Measurements from ENCODE around the gene ATXN1L.
"Not testable (repeated sequence)": the region's sequence is repeated elsewhere in the genome, so short reads cannot be mapped to it uniquely, and the experiment has no call there.

Gene ATXN1L

DNA sequence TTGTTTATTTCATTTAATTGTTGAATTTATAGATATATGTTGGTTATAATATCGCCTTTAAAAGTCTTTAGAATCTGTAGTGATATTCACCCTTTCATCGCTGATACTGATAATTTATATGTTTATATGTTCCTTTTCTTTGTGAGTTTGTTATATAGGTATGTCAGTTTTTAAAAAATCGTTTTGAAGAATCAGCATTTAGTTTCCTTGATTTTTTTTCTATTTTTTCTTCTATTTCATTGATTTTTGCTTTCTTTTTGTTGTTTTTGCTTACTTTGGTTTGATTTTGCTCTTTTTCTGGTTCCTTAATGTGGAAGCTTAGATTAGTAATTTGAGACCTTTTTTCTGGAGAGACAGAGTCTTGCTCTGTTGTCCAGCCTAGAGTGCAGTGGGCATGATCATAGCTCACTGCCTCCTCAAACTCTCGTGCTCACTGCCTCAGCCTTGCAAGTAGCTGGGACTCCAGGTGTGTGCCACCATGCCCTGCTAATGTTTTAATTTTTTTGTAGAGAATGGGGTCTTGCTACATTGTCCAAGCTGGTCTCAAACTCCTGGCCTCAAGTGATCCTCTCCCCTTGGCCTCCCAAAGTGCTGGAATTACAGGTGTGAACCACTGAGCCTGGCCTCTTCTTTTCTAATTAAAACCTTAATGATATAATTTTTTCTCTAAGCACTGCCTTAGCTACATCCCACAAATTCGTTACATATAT, 57.0 kb downstream of the ATXN1L start:
- TF ChIP-seq, protein P1, sequence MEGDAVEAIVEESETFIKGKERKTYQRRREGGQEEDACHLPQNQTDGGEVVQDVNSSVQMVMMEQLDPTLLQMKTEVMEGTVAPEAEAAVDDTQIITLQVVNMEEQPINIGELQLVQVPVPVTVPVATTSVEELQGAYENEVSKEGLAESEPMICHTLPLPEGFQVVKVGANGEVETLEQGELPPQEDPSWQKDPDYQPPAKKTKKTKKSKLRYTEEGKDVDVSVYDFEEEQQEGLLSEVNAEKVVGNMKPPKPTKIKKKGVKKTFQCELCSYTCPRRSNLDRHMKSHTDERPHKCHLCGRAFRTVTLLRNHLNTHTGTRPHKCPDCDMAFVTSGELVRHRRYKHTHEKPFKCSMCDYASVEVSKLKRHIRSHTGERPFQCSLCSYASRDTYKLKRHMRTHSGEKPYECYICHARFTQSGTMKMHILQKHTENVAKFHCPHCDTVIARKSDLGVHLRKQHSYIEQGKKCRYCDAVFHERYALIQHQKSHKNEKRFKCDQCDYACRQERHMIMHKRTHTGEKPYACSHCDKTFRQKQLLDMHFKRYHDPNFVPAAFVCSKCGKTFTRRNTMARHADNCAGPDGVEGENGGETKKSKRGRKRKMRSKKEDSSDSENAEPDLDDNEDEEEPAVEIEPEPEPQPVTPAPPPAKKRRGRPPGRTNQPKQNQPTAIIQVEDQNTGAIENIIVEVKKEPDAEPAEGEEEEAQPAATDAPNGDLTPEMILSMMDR (IDR thresholded peaks at IDR 0.05; ENCODE audit: extremely low read depth, insufficient read depth, missing control alignments): no peak
- in situ Hi-C loops (cut with MboI; ENCODE audit: low pct_unique_long_range_greater_than_20kb, low sequenced_read_pairs, unreplicated experiment): no loop called here
- DNase-seq (ENCODE audit: low spot score): no peak

DNA sequence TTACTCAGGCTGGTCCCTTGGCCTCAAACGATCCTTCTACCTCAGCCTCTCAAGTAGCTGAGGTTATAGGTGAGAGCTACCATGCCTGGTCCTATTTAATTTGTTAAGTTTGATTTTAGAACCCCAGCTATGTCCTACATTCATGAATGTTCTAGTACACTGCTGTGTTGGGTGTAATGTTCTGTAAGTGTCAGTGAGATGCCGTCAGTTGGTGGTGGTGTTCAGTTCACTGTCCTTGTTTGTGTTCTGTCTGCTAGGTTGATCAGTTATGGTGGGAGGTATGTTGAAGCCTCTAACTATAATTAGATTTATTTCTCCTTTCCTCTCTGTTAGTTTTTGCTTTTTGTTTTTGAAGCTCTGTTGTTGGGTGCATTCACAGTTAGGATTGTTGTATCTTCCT, 57.8 kb downstream of the ATXN1L start:
- DNase-seq (ENCODE audit: low spot score): no peak
- in situ Hi-C loops (cut with MboI; ENCODE audit: low pct_unique_long_range_greater_than_20kb, low sequenced_read_pairs, unreplicated experiment): no loop called here
- TF ChIP-seq, protein P1 (IDR thresholded peaks at IDR 0.05; ENCODE audit: extremely low read depth, insufficient read depth, missing control alignments): no peak

DNA sequence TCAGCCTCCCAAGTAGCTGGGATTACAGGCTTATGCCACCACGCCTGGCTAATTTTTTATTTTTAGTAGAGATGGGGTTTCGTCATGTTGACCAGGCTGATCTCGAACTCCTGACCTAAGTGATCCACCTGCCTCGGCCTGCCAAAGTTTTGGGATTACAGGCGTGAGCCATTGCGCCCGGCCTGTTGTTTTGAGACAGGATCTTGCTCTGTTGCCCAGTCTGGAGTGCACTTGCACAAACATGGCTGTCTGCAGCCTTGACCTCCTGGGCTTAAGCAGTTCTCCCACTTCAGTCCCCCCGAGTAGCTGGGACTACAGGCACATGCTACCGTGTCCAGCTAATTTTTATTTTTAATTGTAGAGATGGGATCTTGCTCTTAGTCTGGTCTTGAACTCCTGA, 58.5 kb downstream of the ATXN1L start:
- no peak for DNase-seq (ENCODE audit: low spot score)
- TF ChIP-seq, protein P1 (IDR thresholded peaks at IDR 0.05; ENCODE audit: extremely low read depth, insufficient read depth, missing control alignments): no peak
- in situ Hi-C loops (cut with MboI; ENCODE audit: low pct_unique_long_range_greater_than_20kb, low sequenced_read_pairs, unreplicated experiment): no loop called here

DNA sequence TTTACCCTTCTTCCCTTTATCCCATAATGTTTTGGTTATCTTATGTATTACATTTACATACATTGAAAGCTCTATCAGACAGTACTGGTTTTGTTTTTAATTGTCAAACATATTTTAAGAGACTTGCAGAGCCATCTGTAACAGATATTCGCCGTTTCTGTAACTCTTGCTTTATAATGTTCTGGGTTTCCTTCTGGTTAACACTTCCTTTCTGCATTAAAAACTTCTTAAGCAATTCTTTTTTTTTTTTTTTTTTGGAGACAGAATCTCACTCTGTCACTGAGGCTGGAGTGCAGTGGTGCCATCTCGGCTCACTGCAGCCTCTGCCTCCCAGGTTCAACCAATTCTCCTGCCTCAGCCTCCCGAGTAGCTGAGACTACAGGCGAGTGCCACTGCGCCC, 60.0 kb downstream of the ATXN1L start:
- DNase-seq (ENCODE audit: low spot score); in situ Hi-C loops (cut with MboI; ENCODE audit: low pct_unique_long_range_greater_than_20kb, low sequenced_read_pairs, unreplicated experiment): not testable (repeated sequence)
